ENCODE data around the gene CCL8.

The CCL8 gene

DNA sequence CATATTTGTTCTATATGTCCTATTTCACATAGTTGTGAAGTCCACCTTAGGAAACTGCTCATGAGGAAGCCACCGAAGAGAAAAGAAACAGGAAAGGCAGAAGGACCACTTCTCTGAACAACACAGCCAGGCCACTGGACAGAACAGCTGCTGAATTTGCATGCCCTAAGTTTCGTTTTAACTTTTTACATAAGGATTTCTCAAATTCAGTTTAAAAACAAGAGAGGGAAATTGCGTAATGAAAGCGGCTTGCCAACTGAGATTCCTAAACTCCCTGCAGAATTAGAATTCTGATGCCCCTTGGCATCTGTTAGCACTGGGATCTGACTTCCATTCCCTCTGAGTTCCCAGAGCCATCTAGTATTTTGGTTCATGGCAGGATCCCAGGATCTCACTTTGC is 5.0 kb upstream of the CCL8 start:
- peak; percentile 79 for DNase-seq (ENCODE audit: low read depth)

DNA sequence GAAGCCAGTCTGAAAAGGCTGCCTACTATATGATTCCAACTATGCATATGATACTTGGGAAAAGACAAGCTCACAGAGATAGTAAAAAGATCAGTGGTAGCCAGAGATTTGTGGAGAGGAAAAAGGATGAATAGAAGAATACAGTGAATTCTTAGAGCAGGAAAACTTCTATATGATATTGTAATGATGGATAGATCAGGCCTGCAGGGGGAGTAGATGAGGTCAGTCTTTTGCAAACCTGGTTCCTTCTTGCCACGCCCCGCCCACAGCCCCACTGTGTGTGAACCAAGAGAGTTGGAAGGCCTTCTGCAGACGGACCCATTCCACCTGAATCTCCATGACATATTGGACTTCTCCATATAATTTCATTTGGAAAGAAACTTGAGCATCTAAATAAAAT is 761 bp upstream of the CCL8 start:
- DNase-seq (ENCODE audit: low read depth), result no peak

DNA sequence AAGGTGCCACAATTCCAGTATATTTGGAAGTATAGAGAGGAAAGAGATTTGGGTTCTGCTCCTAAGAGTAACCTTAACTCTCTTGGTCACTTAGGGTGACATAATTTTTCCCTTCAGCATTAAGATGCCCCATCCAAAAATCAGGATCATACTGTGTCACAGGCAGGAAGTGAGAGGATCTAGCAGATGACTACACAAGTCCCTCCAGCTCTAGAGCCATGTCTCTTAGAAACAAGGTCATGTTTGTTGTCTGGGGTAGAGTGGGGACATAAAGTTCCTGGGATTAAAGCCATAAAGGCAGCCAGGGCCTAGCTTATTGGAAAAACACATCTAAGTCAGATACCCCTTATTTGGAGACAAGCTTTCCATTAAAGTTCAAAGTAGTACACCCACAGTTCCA is 2.7 kb downstream of the CCL8 start:
- no peak for DNase-seq (ENCODE audit: low read depth)

DNA sequence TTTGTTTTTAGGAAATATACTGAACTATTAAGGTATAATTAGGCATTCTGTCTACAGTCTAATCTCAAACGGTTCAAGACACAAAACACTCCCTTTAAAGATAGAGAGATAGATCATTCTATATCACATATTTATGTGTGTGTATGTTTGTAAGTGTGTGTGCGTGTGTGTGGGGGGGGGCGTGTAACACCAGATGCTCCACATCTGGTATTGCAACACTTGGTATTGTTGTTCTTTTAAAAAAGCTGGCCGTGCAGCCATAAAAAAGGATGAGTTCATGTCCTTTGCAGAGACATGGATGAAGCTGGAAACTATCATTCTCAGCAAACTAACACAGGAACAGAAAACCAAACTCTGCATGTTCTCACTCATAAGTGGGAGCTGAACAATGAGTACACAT is 8.3 kb downstream of the CCL8 start:
- peak; percentile 51 for DNase-seq (ENCODE audit: low read depth)

DNA sequence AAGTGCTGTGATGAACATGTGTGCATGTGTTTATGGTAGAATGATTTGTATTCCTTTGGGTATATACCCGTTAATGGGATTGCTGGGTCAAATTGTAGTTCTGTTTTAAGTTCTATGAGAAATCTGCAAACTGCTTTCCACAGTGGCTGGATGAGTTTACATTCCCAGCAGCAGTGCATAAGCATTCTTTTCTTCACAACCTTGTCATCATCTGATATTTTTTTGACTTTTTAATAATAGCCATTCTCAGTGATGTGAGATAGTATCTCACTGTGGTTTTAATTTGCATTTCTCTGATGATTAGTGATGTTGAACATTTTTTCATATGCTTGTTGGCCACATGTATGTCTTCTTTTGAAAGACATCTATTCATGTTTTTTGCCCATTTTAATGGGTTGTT is 18.5 kb downstream of the CCL8 start:
- DNase-seq (ENCODE audit: low read depth), result no peak

DNA sequence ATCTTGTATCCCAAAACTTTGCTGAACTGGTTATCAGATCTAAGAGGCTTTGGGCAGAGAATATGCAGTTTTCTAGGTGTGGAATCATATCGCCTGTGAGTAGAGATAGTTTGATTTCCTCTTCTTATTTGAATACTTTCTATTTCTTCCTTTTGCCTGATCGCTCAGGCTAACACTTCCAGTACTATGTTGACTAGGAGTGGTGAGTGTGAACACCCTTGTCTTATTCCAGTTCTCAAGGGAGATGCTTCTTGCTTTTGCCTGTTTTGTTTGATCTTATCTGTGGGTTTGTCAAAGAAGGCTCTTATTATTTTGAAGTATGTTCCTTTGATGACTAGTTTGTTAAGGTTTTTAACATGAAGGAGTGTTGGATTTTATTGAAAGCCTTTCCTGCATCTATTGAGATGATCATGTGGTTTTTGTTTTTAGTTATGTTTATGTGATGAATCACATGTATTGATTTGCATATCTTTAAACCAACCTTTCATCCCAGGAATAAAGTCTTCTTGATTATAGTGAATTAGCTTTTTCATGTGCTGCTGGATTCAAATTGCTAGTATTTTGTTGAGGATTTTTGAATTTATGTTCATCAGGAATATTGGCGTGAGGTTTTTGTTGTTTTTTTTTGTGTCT is 20.0 kb downstream of the CCL8 start:
- no peak for DNase-seq (ENCODE audit: low read depth)

DNA sequence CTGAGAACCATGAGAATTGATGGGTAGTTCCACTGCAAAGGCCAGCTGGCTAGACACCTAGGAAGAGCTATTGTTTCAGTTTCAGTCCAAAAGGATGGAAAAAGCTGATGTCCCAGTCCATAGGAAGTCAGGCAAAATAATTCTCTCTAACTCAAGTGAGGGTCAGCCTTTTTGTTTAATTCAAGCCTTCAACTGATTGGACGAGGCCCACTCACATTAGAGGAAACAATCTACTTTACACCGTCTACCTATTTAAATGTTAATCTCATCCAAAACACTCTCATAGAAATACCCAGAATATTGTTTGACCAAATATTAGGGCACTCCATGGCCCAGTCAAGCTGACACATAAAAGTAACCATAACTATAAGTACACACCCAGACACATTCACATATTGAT is 22.7 kb downstream of the CCL8 start:
- no peak for DNase-seq (ENCODE audit: low read depth)

DNA sequence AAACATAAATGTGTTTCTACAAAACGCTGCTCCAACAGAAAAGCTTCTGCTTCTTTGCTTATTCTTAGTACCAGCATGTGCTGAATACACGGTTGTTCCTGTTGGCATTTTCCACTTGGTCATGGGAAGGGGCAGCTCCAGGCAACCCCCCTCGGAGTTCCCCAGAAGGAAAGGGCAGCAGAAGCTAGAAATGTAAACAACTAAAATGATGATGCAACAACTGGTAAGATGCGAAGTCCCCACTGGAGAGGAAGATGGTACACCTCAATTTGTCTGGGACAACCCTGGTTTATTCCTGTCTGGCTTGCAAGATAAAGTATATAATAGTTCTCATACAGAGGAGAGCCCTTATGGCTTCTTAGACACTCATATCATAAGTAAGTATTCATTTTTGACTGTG is 27.8 kb downstream of the CCL8 start:
- DNase-seq (ENCODE audit: low read depth), result no peak

DNA sequence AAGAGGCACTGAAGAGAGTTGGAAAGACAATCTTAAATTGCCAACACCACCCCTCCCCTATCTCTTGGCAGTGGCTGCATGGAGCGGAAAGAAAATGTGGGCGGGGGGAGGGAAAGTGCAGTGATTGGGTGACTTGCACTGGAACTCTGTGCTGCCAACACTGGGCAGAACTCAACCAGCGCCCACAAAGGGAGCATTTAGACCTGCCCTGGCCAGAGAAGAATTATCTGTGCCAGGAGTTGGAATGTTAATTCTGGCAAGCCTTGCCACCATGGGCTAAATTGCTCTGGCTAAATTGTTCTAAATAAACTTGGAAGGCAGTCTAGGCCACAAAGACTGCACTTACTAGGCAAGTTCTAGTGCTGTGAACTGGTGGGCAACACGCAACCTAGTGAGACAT is 30.5 kb downstream of the CCL8 start:
- no peak for DNase-seq (ENCODE audit: low read depth)

DNA sequence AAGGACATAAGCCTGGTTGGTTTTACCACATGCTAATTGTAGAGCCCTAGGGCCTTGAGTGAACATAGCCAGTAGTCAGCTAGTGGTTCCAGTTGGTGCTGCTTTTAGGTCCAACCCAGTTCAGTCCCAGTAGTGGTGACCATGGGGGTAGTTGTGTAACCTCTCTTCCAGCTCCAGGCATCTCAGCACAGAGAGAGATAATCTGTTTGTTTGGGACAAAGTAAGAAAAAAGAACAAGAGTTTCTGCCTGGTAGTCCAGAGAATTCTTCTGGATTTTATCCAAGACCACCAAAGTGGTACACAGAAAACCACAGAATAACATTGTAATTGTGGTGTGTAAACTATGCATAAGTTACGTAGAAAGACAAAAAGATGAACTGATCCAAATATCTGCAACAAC is 31.9 kb downstream of the CCL8 start:
- DNase-seq (ENCODE audit: low read depth), result no peak

DNA sequence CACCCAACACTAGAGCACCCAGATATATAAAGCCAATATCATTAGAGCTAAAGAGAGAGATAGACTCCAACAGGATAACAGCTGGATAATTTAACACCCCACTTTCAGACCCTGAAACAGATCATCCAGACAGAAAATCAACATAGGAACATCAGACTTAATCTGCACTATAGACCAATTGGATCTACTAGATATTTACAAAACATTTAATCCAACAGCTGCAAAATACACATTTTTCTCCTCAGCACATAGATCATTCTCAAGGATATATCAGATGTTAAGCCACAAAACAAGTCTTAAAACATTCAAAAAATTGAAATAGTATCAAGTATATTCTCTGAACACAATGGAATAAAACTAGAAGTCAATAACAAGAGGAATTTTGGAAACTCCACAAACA is 33.0 kb downstream of the CCL8 start:
- DNase-seq (ENCODE audit: low read depth), result no peak

DNA sequence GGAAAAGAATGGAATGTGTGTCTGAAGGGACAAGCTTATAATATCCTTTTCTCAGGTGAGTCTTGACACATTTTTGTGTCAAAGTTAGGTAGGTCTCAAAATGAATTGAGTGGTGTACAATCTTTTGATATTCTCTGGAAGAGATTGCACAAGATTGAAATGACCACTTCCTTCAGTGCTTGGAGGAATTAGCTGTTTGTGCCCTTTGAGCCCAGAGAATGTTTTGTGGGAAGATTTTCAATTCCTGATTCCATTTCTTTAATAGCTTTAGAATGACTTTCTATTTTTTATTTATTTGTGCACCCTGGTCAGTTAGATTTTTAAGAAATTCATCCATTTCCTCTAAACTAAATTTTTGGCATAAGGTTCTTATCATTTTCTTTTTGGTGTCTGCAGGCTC is 35.4 kb downstream of the CCL8 start:
- no peak for DNase-seq (ENCODE audit: low read depth)

DNA sequence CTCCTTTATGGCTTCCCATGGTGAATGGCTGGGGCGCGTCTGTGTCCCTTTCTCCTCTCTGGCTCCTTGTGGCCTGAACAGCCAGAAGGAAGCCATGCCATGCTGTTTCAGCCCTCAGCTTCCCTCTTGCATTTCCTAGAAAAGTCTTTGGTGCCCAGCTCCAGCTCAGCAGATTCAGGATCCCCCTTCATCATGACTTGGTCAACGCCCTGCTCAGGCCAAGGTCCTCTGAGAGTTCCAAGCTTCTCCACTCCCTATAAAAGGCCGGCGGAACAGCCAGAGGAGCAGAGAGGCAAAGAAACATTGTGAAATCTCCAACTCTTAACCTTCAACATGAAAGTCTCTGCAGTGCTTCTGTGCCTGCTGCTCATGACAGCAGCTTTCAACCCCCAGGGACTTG is 37.0 kb downstream of the CCL8 start, which contains the start of gene CCL13:
Gene CCL13, plus strand, starts transcription at position 287 of the 400 bp plus-strand sequence. Its CDS starts 47 bp downstream, at position 334.
- DNase-seq (ENCODE audit: low read depth), result no peak

DNA sequence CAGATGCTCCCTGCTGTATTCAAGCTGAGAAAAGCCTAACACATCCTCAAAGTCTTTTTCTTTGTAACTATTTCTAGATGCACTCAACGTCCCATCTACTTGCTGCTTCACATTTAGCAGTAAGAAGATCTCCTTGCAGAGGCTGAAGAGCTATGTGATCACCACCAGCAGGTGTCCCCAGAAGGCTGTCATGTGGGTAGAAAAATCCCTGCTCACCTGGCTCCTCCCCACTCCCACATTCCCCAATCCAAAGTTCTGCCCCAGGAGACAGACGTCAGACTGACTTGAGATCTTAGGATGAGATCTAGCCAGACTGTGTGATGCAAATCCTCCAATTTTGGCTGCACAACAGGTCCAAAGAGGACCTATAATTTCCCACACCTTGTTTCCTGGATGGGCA is 38.2 kb downstream of the CCL8 start:
- DNase-seq (ENCODE audit: low read depth), result no peak

DNA sequence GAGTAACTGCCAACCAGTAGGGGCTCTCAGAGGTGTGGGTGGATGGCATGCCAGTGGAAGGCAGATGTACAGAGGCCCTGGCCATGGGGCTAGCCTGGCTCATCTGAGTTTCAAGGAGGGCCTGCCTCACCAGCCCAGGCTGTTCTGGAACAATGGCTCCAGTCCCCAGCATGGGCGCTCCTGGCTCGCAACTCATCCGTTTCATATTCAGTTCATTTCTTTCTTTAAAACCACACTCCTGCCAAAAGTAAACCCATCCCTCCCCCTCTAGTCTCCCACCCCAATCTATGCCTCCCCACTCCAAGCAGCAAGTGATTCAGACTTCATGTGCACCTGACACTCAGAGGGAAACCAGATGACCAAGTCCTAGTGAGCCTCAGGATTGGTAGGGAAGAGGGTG is 39.4 kb downstream of the CCL8 start:
- no peak for DNase-seq (ENCODE audit: low read depth)

DNA sequence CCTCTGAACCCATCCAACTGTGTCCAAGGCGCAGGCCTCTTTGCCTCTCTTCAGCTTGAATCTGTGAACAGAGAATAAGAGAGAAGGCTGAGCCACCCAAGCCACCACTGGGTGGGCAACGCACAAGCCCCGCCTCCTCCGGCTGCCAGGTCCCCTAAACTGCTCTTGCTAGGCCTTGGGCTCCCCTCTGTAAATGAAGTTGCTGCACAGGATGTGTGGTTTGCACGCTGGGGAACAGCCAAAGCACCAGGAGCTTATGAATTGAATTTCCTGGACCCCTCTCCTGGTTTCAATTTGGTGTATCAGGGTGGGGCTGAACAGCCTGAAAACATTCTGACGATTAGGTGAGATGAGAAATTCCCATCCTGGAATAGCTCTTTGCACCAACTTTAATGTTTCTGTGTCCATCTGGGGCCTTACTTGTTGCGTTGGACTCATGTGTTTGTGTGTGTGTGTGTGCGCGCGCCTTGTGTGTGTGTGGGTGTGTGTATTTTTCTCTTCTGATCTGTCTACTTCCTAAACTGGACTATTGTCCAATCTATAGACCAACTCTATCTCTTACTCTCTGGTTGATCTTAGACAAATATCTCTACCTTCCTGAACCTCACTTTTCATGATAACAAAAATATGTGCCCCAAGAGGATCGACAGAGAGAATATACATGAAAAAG is 41.5 kb downstream of the CCL8 start:
- no peak for DNase-seq (ENCODE audit: low read depth)

DNA sequence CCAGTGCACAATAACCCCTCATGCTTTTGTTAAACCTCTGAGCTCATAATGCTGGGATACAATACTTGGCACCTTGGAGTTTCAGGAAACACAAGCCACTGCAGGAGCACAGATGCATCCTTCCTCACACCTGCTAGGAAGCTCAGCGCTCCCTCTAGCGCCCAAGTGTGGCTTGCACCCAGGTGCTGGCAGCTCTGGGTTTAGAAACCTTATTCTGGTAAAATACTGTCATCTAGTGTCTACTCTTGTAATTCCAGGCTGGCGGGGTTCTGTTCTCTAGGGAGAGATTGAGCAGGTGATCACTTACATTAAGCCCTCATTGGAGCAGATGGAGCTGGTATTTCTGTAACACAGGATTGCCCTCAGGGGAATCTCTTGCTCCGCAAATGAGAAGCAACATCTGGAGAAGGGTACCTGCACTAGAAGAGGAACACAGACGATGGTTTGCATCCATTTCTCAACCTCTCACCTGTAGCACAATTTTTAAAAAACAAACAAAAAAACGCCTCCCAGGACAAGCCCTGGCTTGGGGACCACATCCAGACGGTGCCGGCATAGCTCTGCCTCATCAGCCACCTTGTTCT is 42.3 kb downstream of the CCL8 start:
- DNase-seq (ENCODE audit: low read depth), result peak; percentile 87

DNA sequence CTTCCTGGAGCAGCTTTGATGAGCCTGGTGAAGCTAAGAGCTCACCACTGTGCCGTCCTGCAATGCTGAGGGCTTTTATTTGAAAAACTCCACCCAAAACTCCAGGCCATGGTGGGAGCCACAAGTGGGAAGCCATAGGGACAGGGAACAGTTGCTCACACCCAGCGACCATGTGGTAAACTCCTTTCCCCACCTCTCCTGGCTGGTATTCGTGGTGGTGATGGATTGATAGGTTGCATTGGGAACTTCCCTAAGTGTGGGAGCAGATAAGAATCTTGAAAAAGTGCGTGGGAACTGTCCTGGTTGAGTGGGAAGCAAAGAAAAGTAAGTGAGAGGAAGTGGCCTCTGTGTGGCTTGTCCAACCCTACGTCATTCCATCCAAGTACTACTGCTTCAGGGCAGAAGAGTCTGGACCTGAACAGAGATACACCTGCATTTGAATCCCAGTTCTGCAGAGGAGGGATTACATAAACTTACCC is 44.0 kb downstream of the CCL8 start, which contains the start of gene CCL1:
Gene CCL1, minus strand, starts transcription at position 51 of the 479 bp plus-strand sequence. CDS start 72 bp downstream, outside the sequence.
- DNase-seq (ENCODE audit: low read depth), result no peak

DNA sequence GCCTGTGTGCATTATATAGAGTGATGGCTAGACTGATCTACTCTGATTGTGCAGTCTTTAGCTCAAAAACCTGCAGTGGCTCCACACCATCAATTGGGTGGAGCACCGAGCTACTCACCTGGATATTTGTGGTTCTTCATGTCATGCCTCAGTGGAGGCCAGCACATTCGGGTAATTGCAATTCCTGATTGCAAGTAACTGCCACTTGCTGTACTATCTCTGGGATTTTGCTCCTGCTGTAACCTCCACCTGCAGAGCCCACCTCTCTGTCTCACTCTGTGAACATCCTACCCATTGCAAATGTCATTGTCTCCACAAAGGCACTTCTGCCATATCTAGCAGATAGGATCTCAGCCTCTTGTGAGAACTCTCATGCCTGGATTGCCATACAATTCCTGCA is 45.5 kb downstream of the CCL8 start:
- no peak for DNase-seq (ENCODE audit: low read depth)

DNA sequence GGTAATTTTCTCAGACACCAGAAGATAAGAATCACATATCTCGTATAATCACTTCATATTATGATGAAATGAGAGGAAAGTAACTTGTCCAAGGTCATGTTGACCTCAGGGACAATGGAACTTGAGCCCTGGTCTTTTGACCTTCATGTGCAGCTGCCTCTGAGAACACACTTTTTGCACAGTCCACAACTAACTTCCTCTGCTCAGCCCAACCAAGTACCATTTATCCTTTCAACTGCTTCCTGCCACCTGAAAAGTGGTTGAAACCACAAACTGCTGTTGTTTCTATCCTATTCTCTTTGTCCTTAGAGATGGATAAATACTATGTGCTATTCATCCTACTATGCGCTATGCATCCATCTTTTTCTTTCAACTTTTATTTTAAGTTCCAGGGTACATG is 46.1 kb downstream of the CCL8 start:
- no peak for DNase-seq (ENCODE audit: low read depth)

DNA sequence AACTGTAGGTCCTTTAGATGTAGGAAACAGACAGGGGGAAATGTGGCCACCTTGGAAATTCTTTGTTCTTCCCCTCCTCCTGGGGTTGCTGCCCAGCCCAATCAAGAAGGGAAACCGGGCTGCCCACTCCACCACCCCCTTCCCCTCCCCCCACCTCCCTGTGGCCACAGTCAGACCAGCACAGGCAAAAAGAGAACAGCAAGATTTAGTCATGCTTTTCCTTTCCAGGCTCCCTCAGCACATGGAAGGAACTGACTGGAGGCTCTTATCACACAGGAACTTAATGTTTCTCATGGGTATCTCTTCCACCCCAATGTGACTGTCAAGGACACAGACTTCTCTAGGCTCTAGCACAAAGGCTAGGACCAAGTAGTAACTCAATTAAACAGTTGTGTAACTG is 46.8 kb downstream of the CCL8 start:
- DNase-seq (ENCODE audit: low read depth), result no peak

DNA sequence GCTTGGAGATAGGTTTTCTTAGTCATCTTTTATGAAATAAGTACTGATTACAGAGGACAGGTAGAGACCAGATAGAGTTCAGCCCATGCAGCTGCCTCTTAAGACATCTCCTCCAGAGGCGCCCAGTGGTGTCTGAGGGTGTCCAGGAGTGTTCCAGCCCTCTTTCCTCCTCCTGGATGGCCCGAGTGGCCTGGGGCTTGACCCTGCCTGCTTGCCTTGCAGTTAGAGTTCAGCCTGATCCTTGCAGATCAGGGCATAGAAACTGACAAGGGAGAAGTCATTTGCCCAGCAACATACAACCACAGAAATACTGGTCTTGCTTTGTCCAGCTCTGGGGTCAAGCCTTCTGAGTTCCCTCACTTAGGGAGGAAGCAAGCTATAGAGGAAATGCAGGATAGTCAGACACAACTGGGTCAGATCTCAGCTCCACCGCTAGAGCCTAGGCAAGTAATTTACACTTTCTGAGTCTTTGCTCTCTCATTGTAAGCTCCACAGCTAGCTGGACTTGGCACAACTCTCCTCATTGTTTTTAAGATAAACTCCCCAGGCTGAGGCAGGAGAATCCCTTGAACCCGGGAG is 47.4 kb downstream of the CCL8 start:
- DNase-seq (ENCODE audit: low read depth), result no peak

All from fibroblast of the conjunctiva (primary cell).